ENCODE results near the gene GJE1. TPM values are rescaled to one million over a fixed set of nuclear protein-coding genes. Genes with fewer than 3 reads are reported as not detected.
"Not testable (repeated sequence)": the region's sequence is repeated elsewhere in the genome, so short reads cannot be mapped to it uniquely, and the experiment has no call there.

Gene GJE1, protein sequence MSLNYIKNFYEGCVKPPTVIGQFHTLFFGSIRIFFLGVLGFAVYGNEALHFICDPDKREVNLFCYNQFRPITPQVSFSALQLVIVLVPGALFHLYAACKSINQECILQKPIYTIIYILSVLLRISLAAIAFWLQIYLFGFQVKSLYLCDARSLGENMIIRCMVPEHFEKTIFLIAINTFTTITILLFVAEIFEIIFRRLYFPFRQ
- not detected for total RNA-seq
- long read RNA-seq, donor 1, result 0 reads
- long read RNA-seq, donor 2, result 0 reads

GRCh38 chr6:142132625-142133024 lies at the start of gene GJE1:
Gene GJE1 (plus strand): TSS chr6:142132925. CDS start chr6:142133159, 234 bp downstream.
- DNase-seq (ENCODE audit: low spot score), result no peak
- intact Hi-C loops (cut with DNase I), result no loop called here

GRCh38 chr6:142087950-142088857 lies 44.5 kb upstream of the GJE1 start:
- DNase-seq (ENCODE audit: low spot score), result peak; percentile 69
- intact Hi-C loops (cut with DNase I), result no loop called here

GRCh38 chr6:142088858-142089216 lies 43.9 kb upstream of the GJE1 start:
- no peak for DNase-seq (ENCODE audit: low spot score)
- intact Hi-C loops (cut with DNase I), result no loop called here

GRCh38 chr6:142104820-142105219 lies 27.9 kb upstream of the GJE1 start:
- DNase-seq (ENCODE audit: low spot score); intact Hi-C loops (cut with DNase I): not testable (repeated sequence)

DNA sequence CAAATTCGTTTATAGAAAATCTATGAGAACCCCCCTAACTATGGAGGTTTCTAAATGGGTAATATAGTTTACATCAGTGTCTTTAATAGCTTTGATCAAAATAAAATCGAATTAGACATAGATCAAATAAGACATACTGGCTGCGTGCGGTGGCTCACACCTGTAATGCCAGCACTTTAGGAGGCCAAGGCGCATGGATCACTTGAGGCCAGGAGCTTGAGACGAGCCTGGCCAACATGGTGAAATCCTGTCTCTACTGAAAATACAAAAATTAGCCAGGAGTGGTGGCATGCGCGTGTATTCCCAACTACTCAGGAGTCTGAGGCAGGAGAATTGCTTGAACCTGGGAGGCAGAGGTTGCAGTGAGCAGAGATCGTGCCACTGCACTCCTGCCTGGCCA lies 21.9 kb upstream of the GJE1 start:
- peak; percentile 50 for DNase-seq (ENCODE audit: low spot score)
- intact Hi-C loops (cut with DNase I), result not testable (repeated sequence)

GRCh38 chr6:142112451-142113061 lies 20.2 kb upstream of the GJE1 start:
- intact Hi-C loops (cut with DNase I), result no loop called here
- DNase-seq (ENCODE audit: low spot score), result peak; percentile 82

GRCh38 chr6:142117366-142117765 lies 15.4 kb upstream of the GJE1 start:
- intact Hi-C loops (cut with DNase I), result no loop called here
- no peak for DNase-seq (ENCODE audit: low spot score)

DNA sequence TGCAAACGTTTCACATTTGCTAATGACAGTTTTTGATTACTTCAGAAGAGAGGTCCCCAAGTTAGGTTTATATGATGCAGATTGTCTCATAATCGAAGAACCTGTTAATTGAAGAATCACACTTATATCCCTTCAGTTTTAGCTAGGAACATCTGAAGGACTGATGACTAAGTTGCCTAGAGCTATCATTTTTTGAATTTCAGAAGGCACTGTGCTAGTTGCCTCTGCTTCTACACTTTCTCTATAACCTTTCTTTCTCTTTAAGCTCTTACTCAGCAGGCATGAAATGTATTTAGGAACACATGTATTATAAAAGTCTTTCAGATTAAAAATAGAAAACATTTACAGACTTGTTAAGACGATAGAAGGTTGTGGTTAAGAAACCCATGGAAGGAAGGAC lies 14.4 kb upstream of the GJE1 start:
- no peak for DNase-seq (ENCODE audit: low spot score)
- intact Hi-C loops (cut with DNase I), result no loop called here

DNA sequence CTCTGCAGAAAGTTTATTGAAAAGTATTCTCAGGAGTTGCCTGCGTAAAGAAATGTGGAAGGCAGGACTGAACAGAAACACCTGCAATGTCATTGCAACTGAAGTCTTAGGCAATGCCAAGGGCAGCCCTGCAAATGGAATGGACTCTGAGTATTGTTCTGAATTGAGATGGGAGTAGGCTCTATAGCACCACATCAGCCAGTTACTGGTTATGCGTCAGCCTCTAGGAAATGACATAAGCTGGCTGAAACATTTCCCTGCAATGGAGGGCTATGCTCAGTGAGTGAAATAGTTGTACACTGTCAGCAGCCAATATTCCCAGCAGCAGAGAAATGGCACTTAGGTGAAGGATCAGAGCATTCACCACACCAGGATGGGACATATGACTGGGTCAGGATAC lies 13.8 kb upstream of the GJE1 start:
- intact Hi-C loops (cut with DNase I), result no loop called here
- DNase-seq (ENCODE audit: low spot score), result no peak

GRCh38 chr6:142121342-142121741 lies 11.4 kb upstream of the GJE1 start:
- intact Hi-C loops (cut with DNase I), result no loop called here

GRCh38 chr6:142130814-142131213 lies 1.9 kb upstream of the GJE1 start:
- DNase-seq (ENCODE audit: low spot score), result no peak
- intact Hi-C loops (cut with DNase I), result no loop called here

More at GRCh38 chr6:142121342-142121741, 11.4 kb upstream of the GJE1 start:
- no peak for DNase-seq (ENCODE audit: low spot score)

DNA sequence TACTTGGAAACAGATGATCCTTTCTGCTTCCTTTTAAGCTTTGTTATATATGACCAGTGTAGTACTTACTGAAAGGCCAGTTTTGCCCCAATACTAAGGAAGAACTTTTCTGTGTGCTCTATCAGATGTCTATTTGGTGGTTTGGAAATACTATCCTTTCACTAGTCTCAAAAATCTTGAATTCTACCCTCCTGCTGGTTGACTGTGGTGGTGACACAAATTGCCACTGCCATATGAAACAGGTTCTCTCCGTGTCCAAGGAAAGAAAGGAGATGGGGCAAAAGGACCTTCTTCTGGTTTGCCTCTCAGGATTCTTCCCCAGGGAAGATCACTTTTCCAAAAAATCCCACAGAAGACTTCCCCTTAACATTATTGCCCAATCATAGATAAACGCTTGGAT lies 6.2 kb downstream of the GJE1 start:
- intact Hi-C loops (cut with DNase I), result no loop called here
- DNase-seq (ENCODE audit: low spot score), result no peak

DNA sequence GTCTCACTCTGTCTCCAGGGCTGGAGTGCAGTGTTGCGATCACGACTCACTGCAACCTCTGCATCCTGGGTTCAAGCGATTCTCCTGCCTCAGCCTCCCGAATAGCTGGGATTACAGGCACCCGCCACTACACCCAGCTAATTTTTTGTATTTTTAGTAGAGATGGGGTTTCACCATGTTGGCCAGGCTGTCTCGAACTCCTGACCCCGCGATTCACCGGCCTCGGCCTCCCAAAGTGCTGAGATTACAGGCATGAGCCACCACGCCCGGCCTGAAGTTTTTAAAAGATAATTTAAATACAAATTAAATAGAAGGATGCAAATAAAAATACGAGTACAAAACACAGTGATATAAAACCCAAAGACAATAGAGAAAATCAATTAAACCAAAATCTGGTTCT lies 8.8 kb downstream of the GJE1 start:
- DNase-seq (ENCODE audit: low spot score), result not testable (repeated sequence)
- intact Hi-C loops (cut with DNase I), result loop anchor here in 1 of 2 donors (10.0 kb wide), 1 partner anchor 243 kb away; no protein-coding TSS in a partner anchor

GRCh38 chr6:142146828-142147662 lies 14.3 kb downstream of the GJE1 start, which contains the start of the genes NMBR and VTA1:
Gene NMBR (minus strand): TSS chr6:142147122. CDS start chr6:142088658, 58,464 bp downstream.
Gene VTA1 (plus strand): TSS chr6:142147263. CDS start chr6:142147288, 25 bp downstream.
- intact Hi-C loops (cut with DNase I), result loop anchor here in 1 of 2 donors (10.0 kb wide), 1 partner anchor 238 kb away; no protein-coding TSS in a partner anchor

GRCh38 chr6:142152746-142153145 lies 20.0 kb downstream of the GJE1 start:
- DNase-seq (ENCODE audit: low spot score), result no peak
- intact Hi-C loops (cut with DNase I), result no loop called here

More at GRCh38 chr6:142146828-142147662, 14.3 kb downstream of the GJE1 start, which contains the start of the genes NMBR and VTA1:
- peak; percentile 99 for DNase-seq (ENCODE audit: low spot score)

DNA sequence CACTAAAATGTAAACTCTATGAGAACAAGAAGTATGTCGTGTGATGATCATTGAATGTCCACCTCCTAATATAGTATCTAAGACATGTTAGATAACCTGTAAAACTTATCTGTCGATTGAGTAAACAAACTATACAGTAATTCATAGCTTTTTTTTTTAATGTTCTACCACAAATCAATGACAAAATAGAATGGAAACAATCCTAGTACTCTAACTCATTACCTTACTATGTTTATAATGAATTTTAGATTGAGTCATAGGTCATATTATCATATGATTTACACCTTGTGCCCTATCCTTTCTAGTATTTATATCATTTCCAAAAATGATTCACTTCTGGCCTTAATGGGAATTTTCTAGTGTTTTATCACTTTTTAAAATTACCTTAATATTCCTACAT lies 20.5 kb downstream of the GJE1 start:
- intact Hi-C loops (cut with DNase I), result no loop called here
- no peak for DNase-seq (ENCODE audit: low spot score)

- intact Hi-C loops (cut with DNase I), result no loop called here
Observed at GRCh38 chr6:142154336-142154735, 21.6 kb downstream of the GJE1 start.

DNA sequence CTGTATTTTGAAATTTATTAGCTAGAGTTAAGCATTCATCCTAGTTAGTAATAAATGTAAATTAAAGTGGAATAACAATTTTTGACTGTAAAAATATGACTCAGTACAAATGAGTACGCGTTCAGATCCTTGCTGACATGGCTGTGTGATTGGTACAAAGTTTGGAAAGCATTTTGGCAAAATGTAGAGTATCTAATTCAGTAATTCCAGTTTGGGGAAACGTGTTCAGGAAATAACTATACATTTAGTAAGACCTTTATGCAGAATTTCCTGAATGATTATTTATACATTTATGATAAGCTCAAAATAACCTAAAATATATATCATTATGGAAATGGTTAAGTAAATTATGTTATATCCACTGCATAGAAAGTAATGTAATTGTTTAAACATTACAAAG lies 22.4 kb downstream of the GJE1 start:
- intact Hi-C loops (cut with DNase I), result no loop called here

More at GRCh38 chr6:142154336-142154735, 21.6 kb downstream of the GJE1 start:
- DNase-seq (ENCODE audit: low spot score), result no peak

More for the DNA sequence above, 22.4 kb downstream of the GJE1 start:
- DNase-seq (ENCODE audit: low spot score), result no peak
